HEK293 (cell line): Measurements from ENCODE around the gene SLC19A1.

Experiments
- CTCF ChIA-PET: fragments of 350-600 bp; formaldehyde crosslinking; extraction: SDS; loops from one replicate; lab custom pipeline; 2021; ENCODE audit warnings: antibody characterized with exemption; lab: Yijun Ruan, JAX
- POLR2A ChIA-PET: fragments of 300-600 bp; formaldehyde crosslinking; extraction: SDS; loops from one replicate; lab custom pipeline; 2020; ENCODE audit warnings: antibody characterized with exemption, inconsistent platforms; lab: Yijun Ruan, JAX
- H3K27ac ChIP-seq: fragments of 200-500 bp; sonication (Bioruptor generic); 2 replicates; pipeline ENCODE4 v1.5.1; 2014; ENCODE audit warnings: low read depth, low read length, control low read depth, inconsistent platforms; ENCODE audit errors: extremely low read depth
- H3K36me3 ChIP-seq, 2 experiments: fragments of 200-500 bp in 1 of 2; sonication (Bioruptor generic) in 1 of 2; 1 replicate in 1 of 2; 2 replicates in 1 of 2; pipeline ENCODE4 v1.5.1; 2014 to 2017; ENCODE audit warnings: inconsistent platforms in 2 of 2, low read length in 2 of 2; ENCODE audit not compliant: control insufficient read depth in 2 of 2, insufficient read depth in 1 of 2
- H3K4me1 ChIP-seq: fragments of 200-500 bp; sonication (Bioruptor generic); 2 replicates; pipeline ENCODE4 v1.5.1; 2014; ENCODE audit warnings: mild to moderate bottlenecking, low read length, inconsistent platforms; ENCODE audit not compliant: control insufficient read depth, insufficient read depth
- H3K4me3 ChIP-seq: 2 replicates; pipeline ENCODE4 v1.5.1; 2011; ENCODE audit warnings: low read depth, mild to moderate bottlenecking, control low read depth, low read length, moderate library complexity
- H3K9me3 ChIP-seq: fragments of 200-500 bp; sonication (Bioruptor generic); 2 replicates; pipeline ENCODE4 v1.5.1; 2014; ENCODE audit warnings: low read depth, low read length, inconsistent platforms; ENCODE audit not compliant: control insufficient read depth, insufficient read depth
- CTCF ChIP-seq: fragments of 450-650 bp; formaldehyde crosslinking; IDR thresholded peaks from 2 replicates; pipeline ENCODE4 v1.5.1; 2016; ENCODE audit warnings: missing biosample characterization, missing genetic modification characterization
- OVOL3 ChIP-seq: fragments of 450-650 bp; formaldehyde crosslinking; IDR thresholded peaks from 2 replicates; pipeline ENCODE4 v1.5.1; 2016; ENCODE audit warnings: missing biosample characterization, missing genetic modification characterization
- SALL2 ChIP-seq: fragments of 450-650 bp; formaldehyde crosslinking; IDR thresholded peaks from 2 replicates; pipeline ENCODE4 v1.5.0; 2017; ENCODE audit warnings: missing biosample characterization, mild to moderate bottlenecking, missing genetic modification characterization, borderline replicate concordance
- SETDB1 ChIP-seq: IDR thresholded peaks from one replicate; pipeline ENCODE4 v1.6.1; 2017; ENCODE audit warnings: mild to moderate bottlenecking, low read length, moderate library complexity, mixed read lengths; ENCODE audit not compliant: insufficient read length
- ZNF211 ChIP-seq: fragments of 450-650 bp; formaldehyde crosslinking; IDR thresholded peaks from 2 replicates; pipeline ENCODE4 v1.5.1; 2016; ENCODE audit warnings: low read depth, missing biosample characterization, missing genetic modification characterization
- ZNF362 ChIP-seq: fragments of 450-650 bp; formaldehyde crosslinking; IDR thresholded peaks from 2 replicates; pipeline ENCODE4 v1.5.1; 2016; ENCODE audit warnings: missing biosample characterization, missing genetic modification characterization
- ZNF398 ChIP-seq: fragments of 450-650 bp; formaldehyde crosslinking; IDR thresholded peaks from 2 replicates; pipeline ENCODE4 v1.5.1; 2017; ENCODE audit warnings: missing biosample characterization, missing genetic modification characterization
- ZNF404 ChIP-seq: fragments of 450-650 bp; formaldehyde crosslinking; IDR thresholded peaks from 2 replicates; pipeline ENCODE4 v1.5.1; 2017; ENCODE audit warnings: missing biosample characterization, missing genetic modification characterization
- ZNF426 ChIP-seq: fragments of 450-650 bp; formaldehyde crosslinking; IDR thresholded peaks from 2 replicates; pipeline ENCODE4 v1.5.1; 2017; ENCODE audit warnings: missing biosample characterization, missing genetic modification characterization, mild to moderate bottlenecking, inconsistent platforms, moderate library complexity
- ZNF521 ChIP-seq: fragments of 450-650 bp; formaldehyde crosslinking; IDR thresholded peaks from 2 replicates; pipeline ENCODE4 v1.5.1; 2017; ENCODE audit warnings: missing biosample characterization, mild to moderate bottlenecking, missing genetic modification characterization
- ZNF548 ChIP-seq: fragments of 450-650 bp; formaldehyde crosslinking; IDR thresholded peaks from 2 replicates; pipeline ENCODE4 v1.5.1; 2016; ENCODE audit warnings: missing biosample characterization, missing genetic modification characterization
- ZNF624 ChIP-seq: fragments of 450-650 bp; formaldehyde crosslinking; IDR thresholded peaks from 2 replicates; pipeline ENCODE4 v1.5.1; 2017; ENCODE audit warnings: missing biosample characterization, missing genetic modification characterization
- ZSCAN16 ChIP-seq: fragments of 450-650 bp; formaldehyde crosslinking; IDR thresholded peaks from 2 replicates; pipeline ENCODE4 v1.5.1; 2016; ENCODE audit warnings: missing biosample characterization, missing genetic modification characterization
- ZSCAN23 ChIP-seq: fragments of 450-650 bp; formaldehyde crosslinking; IDR thresholded peaks from 2 replicates; pipeline ENCODE4 v1.5.1; 2016; ENCODE audit warnings: missing biosample characterization, missing genetic modification characterization
- TF ChIP-seq, protein P1 (sequence below): fragments of 450-650 bp; formaldehyde crosslinking; IDR thresholded peaks from 2 replicates; pipeline ENCODE4 v1.5.1; 2016; ENCODE audit warnings: missing biosample characterization, missing genetic modification characterization, low read depth
- TF ChIP-seq, protein P2 (sequence below): fragments of 450-650 bp; formaldehyde crosslinking; IDR thresholded peaks from 2 replicates; pipeline ENCODE4 v1.5.1; 2016; ENCODE audit warnings: missing biosample characterization, missing genetic modification characterization, borderline replicate concordance

SLC19A1 gene

GRCh38 chr21:45472445-45473365 lies 69.5 kb downstream of the SLC19A1 start:
- H3K4me3 ChIP-seq = no peak overlapping the region
- H3K36me3 ChIP-seq = peaks cover 3 to 41% of the 10 kb centered on the region in 2 experiments; a peak in 2 of 3 replicates
- peaks cover 5% of the 10 kb centered on the region for H3K4me1 ChIP-seq
- no peak for TF ChIP-seq ZNF398 (tag by site-specific recombination)
- no peak for TF ChIP-seq SETDB1
- TF ChIP-seq ZNF426 (tag by site-specific recombination) = no peak
- TF ChIP-seq ZSCAN23 (tag by site-specific recombination) = no peak
- TF ChIP-seq ZNF211 = no peak
- TF ChIP-seq ZNF624 (tag by site-specific recombination) = no peak
- TF ChIP-seq, protein P1, sequence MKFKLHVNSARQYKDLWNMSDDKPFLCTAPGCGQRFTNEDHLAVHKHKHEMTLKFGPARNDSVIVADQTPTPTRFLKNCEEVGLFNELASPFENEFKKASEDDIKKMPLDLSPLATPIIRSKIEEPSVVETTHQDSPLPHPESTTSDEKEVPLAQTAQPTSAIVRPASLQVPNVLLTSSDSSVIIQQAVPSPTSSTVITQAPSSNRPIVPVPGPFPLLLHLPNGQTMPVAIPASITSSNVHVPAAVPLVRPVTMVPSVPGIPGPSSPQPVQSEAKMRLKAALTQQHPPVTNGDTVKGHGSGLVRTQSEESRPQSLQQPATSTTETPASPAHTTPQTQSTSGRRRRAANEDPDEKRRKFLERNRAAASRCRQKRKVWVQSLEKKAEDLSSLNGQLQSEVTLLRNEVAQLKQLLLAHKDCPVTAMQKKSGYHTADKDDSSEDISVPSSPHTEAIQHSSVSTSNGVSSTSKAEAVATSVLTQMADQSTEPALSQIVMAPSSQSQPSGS (tag by site-specific recombination) = no peak
- TF ChIP-seq OVOL3 (tag by site-specific recombination) = no peak
- TF ChIP-seq ZNF548 (tag by site-specific recombination) = no peak
- no peak for TF ChIP-seq ZSCAN16 (tag by site-specific recombination)
- no peak for TF ChIP-seq ZNF404 (tag by site-specific recombination)
- TF ChIP-seq ZNF362 (tag by site-specific recombination) = no peak
- no peak for TF ChIP-seq ZNF521 (tag by site-specific recombination)
- TF ChIP-seq, protein P2, sequence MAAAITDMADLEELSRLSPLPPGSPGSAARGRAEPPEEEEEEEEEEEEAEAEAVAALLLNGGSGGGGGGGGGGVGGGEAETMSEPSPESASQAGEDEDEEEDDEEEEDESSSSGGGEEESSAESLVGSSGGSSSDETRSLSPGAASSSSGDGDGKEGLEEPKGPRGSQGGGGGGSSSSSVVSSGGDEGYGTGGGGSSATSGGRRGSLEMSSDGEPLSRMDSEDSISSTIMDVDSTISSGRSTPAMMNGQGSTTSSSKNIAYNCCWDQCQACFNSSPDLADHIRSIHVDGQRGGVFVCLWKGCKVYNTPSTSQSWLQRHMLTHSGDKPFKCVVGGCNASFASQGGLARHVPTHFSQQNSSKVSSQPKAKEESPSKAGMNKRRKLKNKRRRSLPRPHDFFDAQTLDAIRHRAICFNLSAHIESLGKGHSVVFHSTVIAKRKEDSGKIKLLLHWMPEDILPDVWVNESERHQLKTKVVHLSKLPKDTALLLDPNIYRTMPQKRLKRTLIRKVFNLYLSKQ (tag by site-specific recombination) = no peak
- TF ChIP-seq SALL2 (tag by site-specific recombination) = no peak
- TF ChIP-seq CTCF (tag by site-specific recombination) = no peak
- POLR2A ChIA-PET = no interaction called here
- H3K27ac ChIP-seq = no peak overlapping the region
- CTCF ChIA-PET = interaction anchor here (0.7 to 1.0 kb wide), 3 partner anchors 10 to 346 kb away, joined by 3 to 5 read pairs (median 3); no protein-coding TSS in a partner anchor
- H3K9me3 ChIP-seq = no peaks in the 10 kb centered on the region
